22Rv1 (cell line): ENCODE data around the gene MAPK9.

Source experiments
- CTCF ChIP-seq: fragments of 450-650 bp; IDR thresholded peaks from 2 replicates; pipeline ENCODE4 v1.5.1; 2017; ENCODE audit warnings: mild to moderate bottlenecking
- ZFX ChIP-seq: fragments of 450-650 bp; IDR thresholded peaks from 2 replicates; pipeline ENCODE4 v1.6.1; 2017; ENCODE audit warnings: antibody characterized with exemption, borderline replicate concordance

- TF ChIP-seq CTCF (no peak), ZFX (no peak)
Observed at GRCh38 chr5:180208435-180209081, 83.3 kb downstream of the MAPK9 start.
